Measurements from ENCODE around the gene CES2.
"Not testable (repeated sequence)": the region's sequence is repeated elsewhere in the genome, so short reads cannot be mapped to it uniquely, and the experiment has no call there.

CES2 gene

DNA sequence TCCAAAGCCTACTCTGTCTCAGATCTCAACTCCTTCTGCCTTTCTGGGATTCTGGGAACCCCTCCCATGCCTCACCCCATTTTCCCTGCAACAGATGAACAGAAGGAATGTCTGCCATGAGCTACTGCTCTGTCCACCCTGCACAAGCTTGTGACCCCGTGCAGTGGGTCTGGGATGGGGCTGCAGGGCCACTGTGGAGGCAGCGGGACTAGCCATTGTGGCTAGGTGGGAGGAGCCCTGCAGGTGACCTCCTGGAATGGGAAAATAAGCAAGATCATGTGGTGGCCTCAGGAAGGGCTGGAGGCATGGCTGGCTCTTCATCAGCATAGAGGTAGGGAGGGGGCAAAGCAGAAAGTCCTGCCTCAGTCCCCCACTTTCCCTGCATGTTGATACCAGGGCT, 41.3 kb upstream of the CES2 start:
- H3K36me3 ChIP-seq (ENCODE audit: insufficient read depth) = no peaks in the 10 kb centered on the region
- no peak overlapping the region for H2AFZ ChIP-seq (ENCODE audit: low read depth)
- no peak overlapping the region for H3K27ac ChIP-seq
- no peak overlapping the region for H3K4me2 ChIP-seq
- H3K4me3 ChIP-seq (IDR thresholded peaks at IDR 0.05; ENCODE audit: insufficient read depth, low read depth, low read length) = no peak overlapping the region
- no peaks in the 10 kb centered on the region for H3K27me3 ChIP-seq (ENCODE audit: insufficient read depth, low read depth)
- TF ChIP-seq, protein P1, sequence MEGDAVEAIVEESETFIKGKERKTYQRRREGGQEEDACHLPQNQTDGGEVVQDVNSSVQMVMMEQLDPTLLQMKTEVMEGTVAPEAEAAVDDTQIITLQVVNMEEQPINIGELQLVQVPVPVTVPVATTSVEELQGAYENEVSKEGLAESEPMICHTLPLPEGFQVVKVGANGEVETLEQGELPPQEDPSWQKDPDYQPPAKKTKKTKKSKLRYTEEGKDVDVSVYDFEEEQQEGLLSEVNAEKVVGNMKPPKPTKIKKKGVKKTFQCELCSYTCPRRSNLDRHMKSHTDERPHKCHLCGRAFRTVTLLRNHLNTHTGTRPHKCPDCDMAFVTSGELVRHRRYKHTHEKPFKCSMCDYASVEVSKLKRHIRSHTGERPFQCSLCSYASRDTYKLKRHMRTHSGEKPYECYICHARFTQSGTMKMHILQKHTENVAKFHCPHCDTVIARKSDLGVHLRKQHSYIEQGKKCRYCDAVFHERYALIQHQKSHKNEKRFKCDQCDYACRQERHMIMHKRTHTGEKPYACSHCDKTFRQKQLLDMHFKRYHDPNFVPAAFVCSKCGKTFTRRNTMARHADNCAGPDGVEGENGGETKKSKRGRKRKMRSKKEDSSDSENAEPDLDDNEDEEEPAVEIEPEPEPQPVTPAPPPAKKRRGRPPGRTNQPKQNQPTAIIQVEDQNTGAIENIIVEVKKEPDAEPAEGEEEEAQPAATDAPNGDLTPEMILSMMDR (conservative IDR thresholded peaks at IDR 0.05; ENCODE audit: low read depth, low read length) = no peak
- H4K20me1 ChIP-seq (ENCODE audit: insufficient read depth) = no peaks in the 10 kb centered on the region
- no peaks in the 10 kb centered on the region for H3K79me2 ChIP-seq (ENCODE audit: insufficient read depth, low read depth)
- H3K4me1 ChIP-seq (ENCODE audit: low read depth, poor library complexity, severe bottlenecking) = peaks cover 4% of the 10 kb centered on the region
- no peak overlapping the region for H3K9ac ChIP-seq

GRCh38 chr16:66894948-66895688, 40.2 kb upstream of the CES2 start:
- H3K4me3 ChIP-seq (IDR thresholded peaks at IDR 0.05; ENCODE audit: insufficient read depth, low read depth, low read length) = no peak overlapping the region
- peaks cover 10% of the 10 kb centered on the region for H3K4me1 ChIP-seq (ENCODE audit: low read depth, poor library complexity, severe bottlenecking)
- H3K27me3 ChIP-seq (ENCODE audit: insufficient read depth, low read depth) = no peaks in the 10 kb centered on the region
- H3K79me2 ChIP-seq (ENCODE audit: insufficient read depth, low read depth) = no peaks in the 10 kb centered on the region
- no peak overlapping the region for H3K4me2 ChIP-seq
- TF ChIP-seq, protein P1 (conservative IDR thresholded peaks at IDR 0.05; ENCODE audit: low read depth, low read length) = peak; percentile 72
- H3K27ac ChIP-seq = no peak overlapping the region
- no peaks in the 10 kb centered on the region for H3K36me3 ChIP-seq (ENCODE audit: insufficient read depth)
- no peak overlapping the region for H3K9ac ChIP-seq
- no peaks in the 10 kb centered on the region for H4K20me1 ChIP-seq (ENCODE audit: insufficient read depth)
- H2AFZ ChIP-seq (ENCODE audit: low read depth) = no peak overlapping the region

DNA sequence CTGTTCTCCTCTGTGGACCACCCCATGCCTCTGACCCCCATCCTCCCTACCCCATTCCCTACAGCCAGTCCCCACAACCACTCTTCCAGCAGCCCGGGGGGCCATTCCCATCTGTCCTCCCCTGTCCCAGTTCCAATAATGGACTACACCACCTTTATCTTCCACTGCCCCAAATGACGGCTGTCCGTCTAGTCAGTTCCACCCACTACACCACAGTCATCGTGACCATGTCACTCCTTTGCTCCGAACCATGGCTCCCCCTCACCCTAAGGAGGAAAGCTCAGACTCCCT, 39.7 kb upstream of the CES2 start:
- H3K79me2 ChIP-seq (ENCODE audit: insufficient read depth, low read depth) = no peaks in the 10 kb centered on the region
- H3K4me3 ChIP-seq (IDR thresholded peaks at IDR 0.05; ENCODE audit: insufficient read depth, low read depth, low read length) = no peak overlapping the region
- H3K4me2 ChIP-seq = no peak overlapping the region
- no peaks in the 10 kb centered on the region for H3K36me3 ChIP-seq (ENCODE audit: insufficient read depth)
- no peak overlapping the region for H3K27ac ChIP-seq
- no peak overlapping the region for H3K9ac ChIP-seq
- H3K27me3 ChIP-seq (ENCODE audit: insufficient read depth, low read depth) = no peaks in the 10 kb centered on the region
- TF ChIP-seq, protein P1 (conservative IDR thresholded peaks at IDR 0.05; ENCODE audit: low read depth, low read length) = no peak
- H3K4me1 ChIP-seq (ENCODE audit: low read depth, poor library complexity, severe bottlenecking) = peaks cover 11% of the 10 kb centered on the region
- no peaks in the 10 kb centered on the region for H4K20me1 ChIP-seq (ENCODE audit: insufficient read depth)
- no peak overlapping the region for H2AFZ ChIP-seq (ENCODE audit: low read depth)

DNA sequence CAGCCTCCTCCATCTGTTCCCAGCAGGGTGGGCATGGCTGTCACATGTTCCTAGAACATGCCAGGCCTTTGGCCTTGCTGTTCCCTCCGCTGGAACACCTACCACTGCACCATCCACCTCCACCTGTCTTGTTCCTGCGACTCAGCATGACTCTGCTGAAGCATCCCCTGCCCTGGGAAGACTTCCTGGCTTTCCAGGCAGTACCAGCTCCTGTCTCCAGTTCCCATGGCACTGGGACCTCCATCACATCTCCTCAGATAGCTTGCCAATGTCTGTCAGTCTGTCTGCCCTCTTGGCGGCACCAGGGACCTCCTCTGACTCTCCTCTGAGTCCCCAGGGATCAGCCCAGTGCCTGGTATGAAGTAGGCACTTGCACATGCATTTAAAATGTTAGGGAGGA, 39.3 kb upstream of the CES2 start:
- Histone ChIP-seq H3K4me1 (ENCODE audit: low read depth, poor library complexity, severe bottlenecking) (peaks cover 11% of the 10 kb centered on the region), H3K36me3 (ENCODE audit: insufficient read depth) (no peaks in the 10 kb centered on the region)

GRCh38 chr16:66896682-66897081, 38.6 kb upstream of the CES2 start:
- not testable (repeated sequence) for H2AFZ ChIP-seq (ENCODE audit: low read depth); H4K20me1 ChIP-seq (ENCODE audit: insufficient read depth); H3K4me3 ChIP-seq (IDR thresholded peaks at IDR 0.05; ENCODE audit: insufficient read depth, low read depth, low read length); H3K4me2 ChIP-seq; H3K36me3 ChIP-seq (ENCODE audit: insufficient read depth); H3K79me2 ChIP-seq (ENCODE audit: insufficient read depth, low read depth); H3K27me3 ChIP-seq (ENCODE audit: insufficient read depth, low read depth); H3K9ac ChIP-seq; H3K27ac ChIP-seq
- peaks cover 11% of the 10 kb centered on the region for H3K4me1 ChIP-seq (ENCODE audit: low read depth, poor library complexity, severe bottlenecking)

More for the DNA sequence above, 39.3 kb upstream of the CES2 start:
- TF ChIP-seq, protein P1 (conservative IDR thresholded peaks at IDR 0.05; ENCODE audit: low read depth, low read length) = no peak
- H3K27ac ChIP-seq = no peak overlapping the region
- no peak overlapping the region for H3K9ac ChIP-seq
- H3K79me2 ChIP-seq (ENCODE audit: insufficient read depth, low read depth) = no peaks in the 10 kb centered on the region
- no peaks in the 10 kb centered on the region for H3K27me3 ChIP-seq (ENCODE audit: insufficient read depth, low read depth)
- H2AFZ ChIP-seq (ENCODE audit: low read depth) = no peak overlapping the region
- no peak overlapping the region for H3K4me2 ChIP-seq
- H3K4me3 ChIP-seq (IDR thresholded peaks at IDR 0.05; ENCODE audit: insufficient read depth, low read depth, low read length) = no peak overlapping the region
- H4K20me1 ChIP-seq (ENCODE audit: insufficient read depth) = no peaks in the 10 kb centered on the region

All from KMS-11 (cell line).